ENCODE data around the gene ARHGEF2. TPM values are rescaled to one million over a fixed set of nuclear protein-coding genes. Genes with fewer than 3 reads are reported as not detected.

ARHGEF2 gene
- total RNA-seq, 1 experiment from 2014 or later, result 85.0 TPM

DNA sequence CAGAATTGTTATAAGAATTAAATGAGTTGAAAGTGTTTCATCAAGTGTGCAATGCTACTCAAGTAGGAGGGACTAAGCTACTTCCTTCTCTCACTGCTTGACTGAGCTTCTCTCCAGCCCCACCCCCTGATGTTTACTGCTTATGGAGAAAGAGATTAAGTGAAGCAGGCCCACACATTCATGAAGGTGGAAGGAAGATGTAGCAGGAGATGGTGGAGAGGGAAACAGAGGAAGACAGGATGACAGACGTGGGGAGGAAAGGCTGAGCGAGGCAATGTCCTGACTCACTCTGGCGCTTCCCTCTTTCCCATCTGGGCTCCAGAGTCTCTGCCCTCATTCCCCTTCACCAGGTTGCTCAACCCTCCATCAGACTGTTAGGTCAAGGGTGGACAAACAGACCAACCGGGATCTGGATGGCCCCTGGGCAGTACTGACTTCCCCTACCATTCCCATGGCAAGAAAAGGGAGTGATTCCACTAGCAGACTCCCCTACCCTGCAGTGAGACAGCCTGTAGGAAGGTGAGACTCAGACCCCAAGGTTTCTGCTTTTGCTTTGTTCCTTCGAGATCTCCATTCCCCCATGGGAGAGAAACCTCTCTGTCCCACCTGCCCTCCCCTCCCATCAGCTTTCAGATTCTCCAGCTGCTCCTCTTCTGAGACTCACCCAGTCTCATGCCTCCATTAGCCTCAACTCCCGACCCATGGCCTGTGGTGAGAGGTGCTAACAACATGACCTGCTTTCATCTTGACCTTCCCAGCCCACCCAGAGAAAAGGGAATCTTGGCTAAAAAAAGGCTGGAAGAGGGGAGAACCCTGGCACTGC is 3.1 kb upstream of the ARHGEF2 start:
- ChIA-PET CTCF (interaction anchor here (0.6 kb wide), 1 partner anchor 39 kb away, joined by 3 read pairs; no protein-coding TSS in a partner anchor), POLR2A (ENCODE audit: unreplicated experiment) (interaction anchor here (0.6 to 0.7 kb wide), 3 partner anchors 20 to 302 kb away, joined by 3 to 6 read pairs (median 4); partner anchors contain the start of gene TMEM79)
- Histone ChIP-seq H2AFZ (no peak overlapping the region), H3K4me3 (peak overlapping the region; percentile 93), H3F3A (ENCODE audit: insufficient read depth, low read depth) (peaks cover 62% of the 10 kb centered on the region), H3K9me3 (ENCODE audit: insufficient read depth, low read depth) (no peaks in the 10 kb centered on the region), H4K20me1 (ENCODE audit: insufficient read depth) (0 out of 2 replicates have a peak, but pooled peaks cover 5% of the 10 kb centered on the region), H3K27ac (peak overlapping the region; percentile 96), H3K79me2 (ENCODE audit: low read depth) (peaks cover 62% of the 10 kb centered on the region), H3K27me3 (ENCODE audit: insufficient read depth, low read depth) (no peaks in the 10 kb centered on the region), H3K9me2 (ENCODE audit: insufficient read depth) (no peaks in the 10 kb centered on the region), H3K4me1 (replicated peaks; ENCODE audit: insufficient read depth) (peaks cover 44% of the 10 kb centered on the region), H3K4me2 (peak overlapping the region; percentile 94), H3K36me3 (ENCODE audit: low read depth) (peaks cover 7% of the 10 kb centered on the region; the same call in 1 of the 2 replicates)
- peak; percentile 27 to 92 for DNase-seq
- BruUV-seq (replicated peaks), result no TSS peak
- no peak for TF ChIP-seq EZH2 (IDR thresholded peaks at IDR 0.05; ENCODE audit: low read depth)
- TF ChIP-seq, protein P1, sequence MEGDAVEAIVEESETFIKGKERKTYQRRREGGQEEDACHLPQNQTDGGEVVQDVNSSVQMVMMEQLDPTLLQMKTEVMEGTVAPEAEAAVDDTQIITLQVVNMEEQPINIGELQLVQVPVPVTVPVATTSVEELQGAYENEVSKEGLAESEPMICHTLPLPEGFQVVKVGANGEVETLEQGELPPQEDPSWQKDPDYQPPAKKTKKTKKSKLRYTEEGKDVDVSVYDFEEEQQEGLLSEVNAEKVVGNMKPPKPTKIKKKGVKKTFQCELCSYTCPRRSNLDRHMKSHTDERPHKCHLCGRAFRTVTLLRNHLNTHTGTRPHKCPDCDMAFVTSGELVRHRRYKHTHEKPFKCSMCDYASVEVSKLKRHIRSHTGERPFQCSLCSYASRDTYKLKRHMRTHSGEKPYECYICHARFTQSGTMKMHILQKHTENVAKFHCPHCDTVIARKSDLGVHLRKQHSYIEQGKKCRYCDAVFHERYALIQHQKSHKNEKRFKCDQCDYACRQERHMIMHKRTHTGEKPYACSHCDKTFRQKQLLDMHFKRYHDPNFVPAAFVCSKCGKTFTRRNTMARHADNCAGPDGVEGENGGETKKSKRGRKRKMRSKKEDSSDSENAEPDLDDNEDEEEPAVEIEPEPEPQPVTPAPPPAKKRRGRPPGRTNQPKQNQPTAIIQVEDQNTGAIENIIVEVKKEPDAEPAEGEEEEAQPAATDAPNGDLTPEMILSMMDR (conservative IDR thresholded peaks at IDR 0.05), result no peak
- intact Hi-C loops (cut with micrococcal nuclease; ENCODE audit: unreplicated experiment), result loop anchor here (1.0 kb wide), 1 partner anchor 19 kb away; no protein-coding TSS in a partner anchor

DNA sequence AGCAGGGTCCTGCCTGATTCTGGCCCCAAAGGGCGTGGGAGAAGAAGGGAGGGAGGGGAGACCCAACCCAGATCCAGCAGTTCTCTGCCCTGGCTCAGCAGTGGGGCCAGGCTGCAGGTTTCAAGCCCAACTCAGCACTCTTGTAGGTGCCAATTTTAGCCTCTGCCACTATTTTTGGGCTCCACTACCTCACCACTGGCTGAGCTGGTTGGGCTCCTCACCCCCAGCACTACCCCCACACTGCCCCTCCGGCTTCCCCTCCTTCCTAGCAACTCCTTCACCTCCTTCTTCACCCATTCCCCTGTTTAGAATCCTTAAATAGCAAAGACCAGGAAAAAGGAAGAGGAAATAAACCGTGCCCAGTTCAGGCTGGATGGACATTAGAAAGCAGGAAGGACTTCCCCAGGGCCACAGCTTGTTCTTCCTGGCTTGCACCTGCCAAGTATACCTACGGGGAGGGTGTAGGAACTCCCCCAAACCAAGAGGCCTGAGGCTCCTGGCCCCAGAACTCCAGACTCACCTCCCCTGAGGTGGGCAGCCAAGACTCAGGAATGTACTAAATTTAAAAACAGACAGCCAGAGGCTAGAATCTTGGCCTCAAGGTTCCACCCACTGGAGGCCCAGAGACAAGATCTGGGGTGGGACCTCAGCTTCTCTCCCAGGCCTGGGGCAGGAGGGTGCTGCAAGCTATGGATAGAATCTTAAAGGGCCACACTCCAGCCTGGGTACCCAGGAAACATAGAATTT is 1.4 kb upstream of the ARHGEF2 start:
- Histone ChIP-seq H3F3A (ENCODE audit: insufficient read depth, low read depth) (peaks cover 63% of the 10 kb centered on the region), H3K4me1 (replicated peaks; ENCODE audit: insufficient read depth) (peaks cover 57% of the 10 kb centered on the region), H3K4me3 (peak overlapping the region; percentile 93), H4K20me1 (ENCODE audit: insufficient read depth) (peaks cover 22% of the 10 kb centered on the region), H3K79me2 (ENCODE audit: low read depth) (peaks cover 79% of the 10 kb centered on the region), H2AFZ (no peak overlapping the region), H3K4me2 (peak overlapping the region; percentile 94), H3K9me3 (ENCODE audit: insufficient read depth, low read depth) (no peaks in the 10 kb centered on the region), H3K9me2 (ENCODE audit: insufficient read depth) (no peaks in the 10 kb centered on the region), H3K27me3 (ENCODE audit: insufficient read depth, low read depth) (no peaks in the 10 kb centered on the region), H3K36me3 (ENCODE audit: low read depth) (peaks cover 15% of the 10 kb centered on the region), H3K27ac (peak overlapping the region; percentile 96)
- intact Hi-C loops (cut with micrococcal nuclease; ENCODE audit: unreplicated experiment), result loop anchor here (5.0 kb wide), 1 partner anchor 303 kb away; the partner anchor contains the start of genes SMG5 and TMEM79
- POLR2A ChIA-PET (ENCODE audit: unreplicated experiment), result interaction anchor here (0.6 to 0.9 kb wide), 4 partner anchors 10 to 289 kb away, joined by 3 to 12 read pairs (median 6); no protein-coding TSS in a partner anchor
- peak; percentile 58 to 80 for DNase-seq
- CTCF ChIA-PET, result interaction anchor here (1.2 kb wide), 1 partner anchor 10 kb away, joined by 3 read pairs; no protein-coding TSS in a partner anchor
- TF ChIP-seq EZH2 (IDR thresholded peaks at IDR 0.05; ENCODE audit: low read depth), result no peak
- TF ChIP-seq, protein P1 (conservative IDR thresholded peaks at IDR 0.05), result no peak
- BruUV-seq (replicated peaks), result no TSS peak

DNA sequence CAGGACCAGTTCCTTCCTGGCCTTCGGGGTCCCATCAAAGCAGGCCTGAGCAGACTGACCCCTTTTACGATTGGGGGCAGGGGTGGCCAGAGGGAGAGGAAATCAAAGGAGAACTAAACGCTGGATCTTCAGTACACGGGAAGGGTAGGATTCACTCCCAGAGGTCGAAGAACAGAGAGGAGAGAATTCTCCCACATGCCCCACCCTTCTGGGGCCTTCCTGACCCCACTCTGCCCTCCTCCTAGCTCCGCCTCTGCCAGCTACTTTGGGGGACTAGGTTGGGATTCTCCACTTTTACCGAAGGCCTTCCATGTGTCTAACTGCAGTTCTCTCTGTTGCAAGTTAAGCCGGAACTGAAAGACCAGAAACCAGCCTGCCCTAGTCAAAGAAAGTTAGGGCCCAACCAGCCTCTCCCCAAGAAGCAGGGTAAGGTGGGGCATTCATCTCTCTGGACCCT is 654 bp upstream of the ARHGEF2 start:
- peak in 1 of 2 experiments; percentile 23 for DNase-seq
- Histone ChIP-seq H3K27me3 (ENCODE audit: insufficient read depth, low read depth) (no peaks in the 10 kb centered on the region), H3K9me3 (ENCODE audit: insufficient read depth, low read depth) (no peaks in the 10 kb centered on the region), H3K79me2 (ENCODE audit: low read depth) (peaks cover 87% of the 10 kb centered on the region), H3F3A (ENCODE audit: insufficient read depth, low read depth) (peaks cover 60% of the 10 kb centered on the region), H3K4me3 (peak overlapping the region; percentile 93), H3K27ac (peak overlapping the region; percentile 96), H3K9me2 (ENCODE audit: insufficient read depth) (no peaks in the 10 kb centered on the region), H3K36me3 (ENCODE audit: low read depth) (peaks cover 22% of the 10 kb centered on the region), H3K4me2 (peak overlapping the region; percentile 94), H4K20me1 (ENCODE audit: insufficient read depth) (peaks cover 30% of the 10 kb centered on the region), H2AFZ (no peak overlapping the region), H3K4me1 (replicated peaks; ENCODE audit: insufficient read depth) (peaks cover 56% of the 10 kb centered on the region)
- ChIA-PET POLR2A (ENCODE audit: unreplicated experiment) (interaction anchor here (0.6 to 1.0 kb wide), 4 partner anchors 11 to 53 kb away, joined by 3 to 9 read pairs (median 6); no protein-coding TSS in a partner anchor), CTCF (no interaction called here)
- TF ChIP-seq, protein P1 (conservative IDR thresholded peaks at IDR 0.05), result no peak
- TF ChIP-seq EZH2 (IDR thresholded peaks at IDR 0.05; ENCODE audit: low read depth), result no peak
- BruUV-seq (replicated peaks), result TSS peak; percentile 70
- intact Hi-C loops (cut with micrococcal nuclease; ENCODE audit: unreplicated experiment), result loop anchor here (5.0 kb wide), 1 partner anchor 303 kb away; the partner anchor contains the start of genes SMG5 and TMEM79

All from PC-9 (cell line).